ENCODE results near the gene ANAPC2. TPM values are rescaled to one million over a fixed set of nuclear protein-coding genes. Genes with fewer than 3 reads are reported as not detected.

ANAPC2 gene
- total RNA-seq, 1 experiment from 2014 or later = 21.9 TPM

DNA sequence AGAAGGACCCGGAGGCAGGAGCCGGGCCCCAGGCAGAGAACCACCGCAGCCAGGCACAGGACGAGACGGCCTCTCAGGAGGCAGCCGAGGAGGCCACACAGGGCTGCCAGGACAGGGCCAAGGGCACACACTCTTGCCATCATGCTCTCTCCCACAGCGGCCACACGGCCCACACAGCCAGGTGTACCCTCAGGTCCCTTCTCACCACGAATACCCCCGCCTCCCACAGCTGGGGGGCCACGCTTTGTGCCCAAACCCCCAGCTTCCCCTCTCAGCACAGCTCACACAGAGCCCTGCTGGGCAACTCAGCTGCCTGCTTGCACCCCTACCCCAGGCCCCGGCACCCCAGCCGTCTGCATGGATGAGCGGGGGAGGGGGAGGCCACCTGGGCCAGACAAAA, 5.4 kb upstream of the ANAPC2 start:
- no peak for DNase-seq (ENCODE audit: low read depth)

- no peak for DNase-seq (ENCODE audit: low read depth)
Observed at GRCh38 chr9:137192859-137193258, 4.5 kb upstream of the ANAPC2 start.

DNA sequence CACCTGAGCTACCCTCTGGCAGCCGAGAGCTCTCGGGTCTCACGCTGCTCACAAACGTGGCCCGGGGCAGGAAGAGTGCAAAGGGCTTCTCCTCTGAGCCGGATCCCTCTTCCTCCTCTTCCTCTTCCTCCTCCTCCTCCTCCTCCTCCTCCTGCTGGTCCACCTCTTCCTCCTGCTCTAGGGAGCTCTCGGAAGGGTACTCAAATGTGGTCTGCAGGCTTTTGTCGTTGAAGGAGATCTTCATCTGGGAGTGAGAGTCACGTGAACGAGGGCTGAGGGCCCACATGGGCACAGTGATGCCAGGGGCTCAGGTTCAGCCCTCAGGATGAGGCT, 4.1 kb upstream of the ANAPC2 start:
- no peak for DNase-seq (ENCODE audit: low read depth)

GRCh38 chr9:137191691-137192447, 3.5 kb upstream of the ANAPC2 start:
- no peak for DNase-seq (ENCODE audit: low read depth)

DNA sequence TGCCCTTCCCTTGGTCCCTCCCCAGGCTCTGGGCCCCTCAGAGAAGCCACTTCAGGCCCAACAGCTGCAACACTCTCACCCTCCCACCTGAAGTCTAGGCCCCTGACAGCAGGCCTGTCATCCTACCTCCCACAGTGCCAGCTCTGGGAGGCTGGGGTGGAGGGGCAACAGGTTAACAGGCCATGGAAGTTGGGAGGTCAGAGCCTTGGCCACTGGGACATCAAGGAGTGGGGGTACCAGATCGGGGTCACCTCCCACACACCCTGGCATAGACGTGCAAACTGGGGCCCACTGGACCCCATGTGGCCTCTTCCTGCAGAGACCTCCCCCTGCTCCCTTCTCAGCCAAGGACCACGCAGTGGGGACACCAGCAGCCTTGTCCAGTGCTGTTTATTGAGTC, 2.9 kb upstream of the ANAPC2 start:
- DNase-seq (ENCODE audit: low read depth) = no peak

DNA sequence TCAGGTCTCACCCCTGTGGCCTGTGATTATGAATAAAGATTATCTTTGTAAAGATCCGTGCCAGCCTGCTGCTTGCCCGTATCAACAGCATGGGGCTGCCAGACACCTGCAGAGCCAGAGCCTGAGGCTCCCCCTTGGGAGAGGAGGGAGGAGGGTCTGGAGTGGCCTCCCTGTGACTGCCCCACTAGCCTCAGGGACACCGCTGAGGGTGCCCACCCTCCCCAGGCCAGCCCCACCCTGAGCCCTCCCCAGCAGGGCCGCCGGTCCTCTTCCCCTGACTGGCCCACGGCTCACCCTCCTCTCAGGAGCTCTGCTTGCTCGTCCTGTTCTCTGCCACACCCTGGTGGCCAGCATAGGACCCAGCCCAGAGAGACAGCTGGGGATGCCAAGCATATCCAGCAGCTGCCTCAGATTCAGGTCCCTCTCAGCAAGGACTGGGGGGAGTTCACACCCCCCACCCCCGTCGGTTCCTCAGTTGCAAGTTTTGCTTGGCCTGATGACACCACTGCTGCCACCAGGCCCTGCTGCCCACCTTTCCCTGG, 2.0 kb upstream of the ANAPC2 start:
- no peak for DNase-seq (ENCODE audit: low read depth)

DNA sequence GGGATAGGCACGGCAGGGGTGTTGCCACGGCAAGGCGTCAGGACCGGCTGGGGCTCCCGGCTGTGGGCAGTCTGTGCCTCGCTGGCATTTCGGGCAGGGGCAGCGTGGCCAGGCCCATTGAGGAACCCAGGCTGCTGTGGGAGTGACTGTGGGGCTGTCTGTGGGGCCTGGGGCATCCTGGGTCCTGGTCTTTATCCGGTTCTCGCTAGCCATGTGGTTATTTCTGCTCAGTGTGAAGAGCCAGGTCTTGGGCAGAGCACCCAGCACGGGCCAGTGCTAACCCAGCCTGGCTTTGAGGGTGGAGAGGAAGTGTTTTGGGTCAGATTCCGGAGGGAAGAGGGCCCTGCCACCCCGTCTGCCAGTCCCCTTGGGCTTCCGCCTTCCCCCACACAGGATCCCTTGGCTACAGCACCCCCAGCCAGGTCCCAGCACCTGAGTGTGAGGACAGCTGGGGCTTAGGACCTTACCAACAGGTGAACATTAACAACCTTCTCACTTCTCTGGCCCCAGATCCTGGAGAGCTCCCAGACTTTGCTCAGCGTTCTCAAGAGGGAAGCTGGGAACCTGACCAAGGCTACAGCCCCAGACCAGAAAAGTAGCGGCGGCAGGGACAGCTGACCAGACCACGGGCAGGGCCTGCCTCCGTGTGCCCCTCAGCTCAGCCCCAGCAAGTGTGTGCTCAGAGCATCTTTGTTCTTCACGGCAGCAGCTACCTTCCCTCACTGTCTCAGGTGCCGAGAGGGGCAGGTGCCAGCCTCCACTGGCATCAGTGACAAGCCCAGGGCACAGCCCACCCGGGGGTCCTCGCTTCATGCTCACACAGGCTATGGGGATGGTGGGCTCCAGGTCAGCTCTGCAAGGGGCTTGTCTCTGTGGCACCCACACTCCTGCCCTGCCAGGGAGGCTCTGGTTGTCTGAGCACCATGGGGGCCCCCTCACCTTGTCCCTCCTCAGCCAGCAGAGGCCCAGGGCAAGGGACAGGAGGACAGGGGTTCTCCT, 1.2 kb upstream of the ANAPC2 start:
- no peak for DNase-seq (ENCODE audit: low read depth)

GRCh38 chr9:137188086-137188489, 272 bp downstream of the ANAPC2 start:
- no peak for DNase-seq (ENCODE audit: low read depth)

GRCh38 chr9:137187386-137187785, 974 bp downstream of the ANAPC2 start:
- no peak for DNase-seq (ENCODE audit: low read depth)

DNA sequence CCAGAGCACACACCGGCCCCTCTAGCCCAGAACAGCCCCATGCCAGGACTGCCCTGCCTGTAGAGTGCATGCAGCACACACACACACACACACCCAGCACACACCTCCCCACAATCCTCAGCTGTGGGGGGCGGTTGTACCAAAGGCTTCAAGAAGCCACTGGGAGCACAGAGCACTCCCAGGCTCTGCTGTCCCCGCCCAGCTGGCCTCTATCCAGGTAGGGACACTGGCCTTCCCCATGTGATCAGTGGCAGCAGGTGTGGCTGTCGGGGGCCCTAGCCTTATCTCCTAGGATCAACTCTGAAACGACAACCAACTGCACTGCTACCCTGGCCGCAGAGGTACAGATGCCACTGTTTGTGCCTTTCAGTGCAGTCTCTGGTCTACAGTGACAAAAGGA, 2.0 kb downstream of the ANAPC2 start:
- no peak for DNase-seq (ENCODE audit: low read depth)

GRCh38 chr9:137185921-137186320, 2.4 kb downstream of the ANAPC2 start:
- DNase-seq (ENCODE audit: low read depth) = no peak

- DNase-seq (ENCODE audit: low read depth) = no peak
Observed at GRCh38 chr9:137184881-137185660, 3.3 kb downstream of the ANAPC2 start.

- DNase-seq (ENCODE audit: low read depth) = no peak
Observed at GRCh38 chr9:137183980-137184595, 4.3 kb downstream of the ANAPC2 start.

DNA sequence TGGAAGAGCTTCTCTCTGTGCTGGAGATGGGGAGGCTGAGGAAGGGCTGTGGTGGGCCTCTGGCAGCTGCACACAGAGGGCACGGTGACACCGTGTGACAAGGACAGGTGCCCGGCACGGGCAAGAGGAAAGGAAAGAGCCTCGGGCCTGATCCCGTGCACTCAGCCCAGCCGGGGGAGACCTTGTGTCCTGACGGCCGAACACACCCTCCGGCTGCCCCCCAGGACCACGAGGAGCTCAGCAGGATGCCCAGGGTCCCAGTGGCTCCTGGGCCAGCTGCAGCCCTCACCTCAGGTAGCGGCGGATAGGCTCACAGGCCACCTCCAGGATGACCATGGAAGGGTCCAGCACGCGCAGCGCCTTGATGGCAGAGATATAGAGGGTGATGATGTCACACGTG, 5.5 kb downstream of the ANAPC2 start:
- DNase-seq (ENCODE audit: low read depth) = no peak

DNA sequence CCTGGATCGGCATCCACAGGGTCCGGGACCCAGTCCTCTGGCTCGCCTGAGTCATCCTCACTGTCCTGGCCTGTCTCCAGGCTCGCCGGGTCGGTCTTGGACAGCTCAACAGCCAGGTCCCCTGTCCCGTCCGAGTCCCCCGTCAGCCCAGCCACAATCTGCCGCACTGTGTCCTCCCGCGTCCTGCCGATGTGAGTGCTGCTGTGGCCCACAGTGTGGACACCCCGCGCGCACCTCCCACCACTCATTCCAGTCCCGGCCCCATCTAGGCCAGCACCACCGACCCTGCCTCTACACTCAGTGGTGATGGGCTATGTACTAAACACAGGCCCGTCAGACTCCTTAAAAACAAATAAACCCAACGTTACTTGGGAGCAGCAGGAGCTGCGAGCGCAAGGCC, 6.7 kb downstream of the ANAPC2 start:
- no peak for DNase-seq (ENCODE audit: low read depth)

DNA sequence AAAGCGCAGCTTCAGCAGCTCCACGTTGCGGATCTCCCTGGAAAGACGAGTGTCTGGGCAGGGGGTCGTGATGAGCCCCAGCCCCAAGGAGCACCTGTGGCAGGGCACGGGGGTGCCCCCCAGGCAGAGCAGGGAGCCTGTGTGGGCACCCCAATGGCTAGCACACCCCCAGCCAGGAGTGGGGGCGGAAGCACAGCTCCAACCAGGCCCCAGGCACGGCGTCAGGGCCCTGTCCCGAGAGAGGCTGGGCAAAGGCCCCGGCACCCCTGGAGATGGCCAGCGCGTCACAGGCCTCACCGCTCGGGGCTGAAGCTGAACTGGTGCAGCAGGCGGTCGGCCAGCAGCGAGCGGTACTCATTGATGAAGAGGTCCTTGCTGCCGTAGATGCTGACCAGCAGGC, 7.9 kb downstream of the ANAPC2 start:
- DNase-seq (ENCODE audit: low read depth) = no peak

GRCh38 chr9:137179761-137180160, 8.6 kb downstream of the ANAPC2 start:
- DNase-seq (ENCODE audit: low read depth) = no peak

- DNase-seq (ENCODE audit: low read depth) = no peak
Observed at GRCh38 chr9:137178939-137179630, 9.3 kb downstream of the ANAPC2 start.

- DNase-seq (ENCODE audit: low read depth) = no peak
Observed at GRCh38 chr9:137178201-137178938, 10.0 kb downstream of the ANAPC2 start.
